ELF-1 (cell line): ENCODE data around the gene IFT27.

ENCODE experiments used
- DNase-seq: peaks from one replicate; pipeline ENCODE4 v3.0.0-alpha.2; 2016; ENCODE audit warnings: low read depth, low spot score

The IFT27 gene

DNA sequence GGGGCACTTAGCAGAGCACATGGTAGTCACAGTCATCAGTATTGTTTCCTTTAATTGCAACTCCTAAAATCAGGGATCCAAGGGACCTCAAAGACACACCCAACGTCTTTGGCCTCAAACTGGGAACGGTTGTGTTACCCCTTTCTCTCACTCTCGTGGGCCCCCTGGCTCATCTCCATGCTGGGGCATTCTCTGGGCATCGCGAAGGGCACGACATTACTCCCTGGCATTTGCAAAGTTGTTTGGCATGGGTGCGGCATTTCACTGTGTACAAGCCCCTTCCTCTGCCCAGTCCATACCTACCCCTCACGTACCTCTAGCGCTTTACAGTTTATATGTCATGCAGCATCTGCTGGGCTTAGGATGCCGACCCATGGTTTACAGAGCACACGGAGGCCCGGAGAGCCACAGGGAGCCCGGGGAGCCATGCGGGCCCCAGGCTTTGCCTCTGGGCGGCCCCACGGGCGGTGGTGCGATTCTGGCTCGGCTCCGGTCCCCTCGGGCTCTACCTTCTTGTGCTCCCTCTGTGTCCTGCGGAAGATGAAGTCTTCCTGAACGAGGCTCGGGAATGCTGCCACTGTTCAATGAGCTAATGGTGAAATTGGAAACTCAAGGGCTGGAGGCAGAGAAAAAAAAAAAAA, 50.4 kb downstream of the IFT27 start:
- peak; percentile 20 for DNase-seq

DNA sequence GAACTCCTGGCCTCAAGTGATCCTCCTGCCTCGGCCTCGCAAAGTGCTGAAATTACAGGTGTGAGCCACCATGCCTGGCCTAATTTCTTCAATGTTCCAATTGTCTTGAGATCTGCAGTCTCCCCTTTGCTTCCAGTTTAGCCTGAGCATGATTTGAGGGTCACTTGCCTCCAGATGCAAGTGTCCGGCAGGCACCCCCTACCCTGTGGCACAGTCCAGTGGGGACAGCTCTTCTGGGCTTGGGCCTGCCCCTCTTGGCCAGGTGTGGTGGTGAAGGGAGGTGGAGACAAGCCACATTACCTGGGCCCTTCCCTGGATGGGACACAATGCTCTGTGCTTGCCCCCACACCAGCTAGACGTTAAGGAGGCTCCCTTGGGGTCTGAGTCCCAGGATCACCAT, 51.1 kb downstream of the IFT27 start:
- DNase-seq = no peak

DNA sequence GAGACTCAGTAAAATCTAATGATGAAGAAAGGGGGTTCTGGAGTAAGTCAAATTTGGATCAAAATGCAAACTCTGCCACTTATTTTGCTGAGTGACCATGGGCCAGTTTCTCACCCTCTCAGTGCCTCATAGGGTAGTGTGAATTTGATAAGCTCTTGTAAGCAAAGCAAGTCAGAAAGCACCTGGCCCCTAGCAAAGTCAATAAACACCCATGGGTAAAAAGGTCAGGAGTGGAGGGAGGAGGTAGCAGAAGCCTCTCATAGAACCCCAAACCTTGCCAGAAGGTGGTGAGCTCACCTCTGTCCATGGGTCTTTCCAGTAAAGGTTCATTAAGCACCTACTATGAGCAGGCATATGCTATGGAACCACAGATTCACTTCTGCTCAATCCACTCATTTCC, 53.9 kb downstream of the IFT27 start:
- DNase-seq = no peak

DNA sequence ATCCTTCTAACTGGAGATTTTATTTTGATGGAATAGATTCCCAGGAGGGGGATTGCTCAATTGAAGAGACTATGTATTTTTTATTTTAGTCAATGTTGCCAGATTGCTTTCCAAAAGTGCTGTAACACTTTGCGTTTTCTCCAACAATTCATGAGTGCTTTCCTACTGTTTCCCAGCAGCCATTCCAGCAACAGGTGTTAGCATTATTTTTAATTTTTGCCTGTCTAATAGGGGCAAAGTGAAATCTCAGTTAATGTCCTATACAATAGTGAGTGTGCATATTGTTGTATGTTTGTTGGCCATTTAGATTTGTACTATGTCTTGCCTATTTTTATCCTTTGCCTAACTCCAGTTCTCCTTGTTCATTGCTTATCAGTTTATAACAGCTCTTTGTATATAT, 60.3 kb downstream of the IFT27 start:
- DNase-seq = no peak

DNA sequence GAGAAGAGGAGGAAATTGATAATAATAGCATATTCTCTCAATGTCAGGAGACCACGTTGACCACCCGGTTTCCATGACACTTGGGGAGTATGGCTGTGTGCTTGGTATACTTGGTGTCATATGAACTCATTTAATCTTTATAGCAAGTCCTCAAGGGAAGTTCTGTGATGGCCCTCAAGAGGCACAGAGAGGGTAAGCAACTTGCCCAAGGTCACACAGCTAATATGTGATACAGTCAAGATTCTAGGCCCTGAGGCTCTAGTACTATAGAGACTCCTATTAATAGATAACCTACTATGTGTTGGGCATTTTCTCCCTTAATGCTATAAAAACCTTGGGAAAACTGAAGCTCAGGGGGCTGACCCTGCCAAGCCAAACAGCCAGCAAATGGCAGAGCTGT, 61.8 kb downstream of the IFT27 start:
- no peak for DNase-seq

DNA sequence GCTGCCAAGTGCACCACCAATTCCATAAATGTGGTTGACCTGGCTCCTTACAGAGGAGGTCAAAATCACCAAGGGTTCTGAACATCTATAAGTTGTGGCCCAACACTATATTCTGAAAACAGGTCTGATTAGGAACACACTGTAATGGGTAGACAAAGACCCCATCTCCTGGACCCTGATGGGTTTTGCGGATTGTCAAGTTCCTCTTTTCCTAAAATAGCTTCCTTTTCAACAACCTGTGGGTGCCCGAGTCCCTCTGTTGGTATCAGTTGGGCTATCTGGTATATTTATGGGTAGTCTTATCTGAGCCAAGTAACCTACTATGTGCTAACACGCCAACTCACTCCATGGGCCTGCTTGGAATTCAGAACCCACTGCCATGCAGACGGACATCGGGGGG, 62.5 kb downstream of the IFT27 start:
- no peak for DNase-seq
